A673 (cell line): ENCODE results near the gene SDCCAG8. TPM values are rescaled to one million over a fixed set of nuclear protein-coding genes. Genes with fewer than 3 reads are reported as not detected.

Experiments used
- BruUV-seq: library from RNA; stranded (reverse); fragments of 400-500 nt; replicated peaks from 2 replicates; lab custom pipeline; 2021; lab: Mats Ljungman, UMichigan
- CTCF ChIA-PET: fragments of 300-600 bp; sonication (Branson Sonifier 250); formaldehyde crosslinking; loops from one replicate; lab custom pipeline; 2022; ENCODE audit warnings: antibody characterized with exemption; lab: Charles Lee
- POLR2A ChIA-PET: fragments of 300-600 bp; sonication (Branson Sonifier 250); formaldehyde crosslinking; loops from one replicate; lab custom pipeline; 2022; ENCODE audit warnings: antibody characterized with exemption; ENCODE audit not compliant: low non-redundant PET; lab: Charles Lee
- DNase-seq: peaks from one replicate; pipeline ENCODE4 v3.0.0-alpha.2; 2015; ENCODE audit warnings: low spot score
- H3K27ac ChIP-seq: fragments of 200-600 bp; sonication (generic); 2 replicates; pipeline ENCODE4 v1.5.1; 2016; ENCODE audit warnings: mixed run types, low read depth, mild to moderate bottlenecking, mixed read lengths, antibody characterized with exemption, low read length; ENCODE audit not compliant: poor library complexity, severe bottlenecking
- H3K27me3 ChIP-seq: fragments of 200-600 bp; sonication (generic); replicated peaks from 2 replicates; pipeline ENCODE4 v1.6.1; 2017; ENCODE audit warnings: mixed run types, low read depth, mild to moderate bottlenecking, mixed read lengths, antibody characterized with exemption, low read length; ENCODE audit not compliant: insufficient read depth, poor library complexity
- H3K36me3 ChIP-seq: fragments of 200-600 bp; sonication (generic); 2 replicates; pipeline ENCODE4 v1.6.1; 2016; ENCODE audit warnings: mixed run types, mild to moderate bottlenecking, mixed read lengths, antibody characterized with exemption, low read length; ENCODE audit not compliant: insufficient read depth, poor library complexity, severe bottlenecking
- H3K4me1 ChIP-seq: fragments of 200-600 bp; sonication (generic); 2 replicates; pipeline ENCODE4 v1.6.1; 2017; ENCODE audit warnings: mixed run types, mild to moderate bottlenecking, mixed read lengths, antibody characterized with exemption, low read length; ENCODE audit not compliant: insufficient read depth, poor library complexity, severe bottlenecking
- H3K4me3 ChIP-seq: fragments of 200-600 bp; sonication (generic); 2 replicates; pipeline ENCODE4 v1.5.1; 2016; ENCODE audit warnings: low read depth, mixed run types, mild to moderate bottlenecking, mixed read lengths, low read length; ENCODE audit not compliant: poor library complexity, severe bottlenecking
- H3K9me3 ChIP-seq: fragments of 200-600 bp; sonication (generic); 2 replicates; pipeline ENCODE4 v1.6.1; 2016; ENCODE audit warnings: mixed run types, low read depth, mild to moderate bottlenecking, mixed read lengths, antibody characterized with exemption, low read length; ENCODE audit not compliant: poor library complexity, severe bottlenecking
- CTCF ChIP-seq: fragments of 300-800, 200-600 bp; sonication (generic); conservative IDR thresholded peaks from 2 replicates; pipeline ENCODE4 v1.5.1; 2017; ENCODE audit warnings: low read depth, mild to moderate bottlenecking, antibody characterized with exemption, low read length, moderate library complexity, mixed read lengths
- EZH2 ChIP-seq: fragments of 200-600 bp; sonication (generic); IDR thresholded peaks from 2 replicates; pipeline ENCODE4 v1.6.1; 2017; ENCODE audit warnings: borderline replicate concordance, low read depth, mild to moderate bottlenecking, mixed read lengths, antibody characterized with exemption, low read length; ENCODE audit not compliant: poor library complexity, severe bottlenecking
- intact Hi-C: fragments of 100-400 bp; cut with micrococcal nuclease; formaldehyde crosslinking; loops from one replicate; pipeline ENCODE4 v1.10.0; 2022; ENCODE audit not compliant: unreplicated experiment
- total RNA-seq: library from RNA; stranded (reverse); gene quantifications from 2 replicates; pipeline ENCODE4 v1.2.3, GENCODE V29; 2021

Gene SDCCAG8
- total RNA-seq, 1 experiment from 2014 or later: 9.1 TPM

GRCh38 chr1:243343970-243344937 is 88.4 kb downstream of the SDCCAG8 start:
- Histone ChIP-seq H3K4me3 (no peak overlapping the region), H3K27ac (no peak overlapping the region), H3K4me1 (no peaks in the 10 kb centered on the region), H3K27me3 (no peaks in the 10 kb centered on the region), H3K36me3 (no peaks in the 10 kb centered on the region), H3K9me3 (no peaks in the 10 kb centered on the region)
- ChIA-PET CTCF (no interaction called here), POLR2A (no interaction called here)
- DNase-seq: peak; percentile 42
- BruUV-seq: no TSS peak
- peak; percentile 59 for TF ChIP-seq CTCF
- no peak for TF ChIP-seq EZH2
- intact Hi-C loops: loop anchor here (5.0 kb wide), 2 partner anchors 403 to 928 kb away; no protein-coding TSS in a partner anchor

- no peak overlapping the region for H3K4me3 ChIP-seq
- no TSS peak for BruUV-seq
- H3K9me3 ChIP-seq: no peaks in the 10 kb centered on the region
- no peaks in the 10 kb centered on the region for H3K4me1 ChIP-seq
- H3K27ac ChIP-seq: no peak overlapping the region
- POLR2A ChIA-PET: no interaction called here
- H3K36me3 ChIP-seq: no peaks in the 10 kb centered on the region
- intact Hi-C loops: no loop called here
- peak; percentile 2 for DNase-seq
- TF ChIP-seq EZH2 (no peak), CTCF (peak; percentile 30; the same call in 1 of the 2 replicates)
- H3K27me3 ChIP-seq: no peaks in the 10 kb centered on the region
- CTCF ChIA-PET: no interaction called here
Measured at GRCh38 chr1:243345205-243345604, 89.4 kb downstream of the SDCCAG8 start.

GRCh38 chr1:243346016-243346415 is 90.2 kb downstream of the SDCCAG8 start:
- CTCF ChIA-PET: no interaction called here
- POLR2A ChIA-PET: no interaction called here

More at GRCh38 chr1:243346016-243346415, 90.2 kb downstream of the SDCCAG8 start:
- TF ChIP-seq EZH2 (no peak), CTCF (no peak)
- Histone ChIP-seq H3K4me1 (no peaks in the 10 kb centered on the region), H3K4me3 (no peak overlapping the region), H3K27ac (no peak overlapping the region), H3K27me3 (no peaks in the 10 kb centered on the region), H3K36me3 (no peaks in the 10 kb centered on the region), H3K9me3 (no peaks in the 10 kb centered on the region)
- no TSS peak for BruUV-seq
- DNase-seq: no peak
- intact Hi-C loops: no loop called here
